HG02678 (cell line): ENCODE results near the gene P3R3URF.
A peak's percentile ranks its signal among the peaks of the same experiment; 100 is the strongest.

ENCODE experiments used
- ATAC-seq: cut with Tn5 transposase; IDR thresholded peaks from one replicate; pipeline ENCODE4 v1.9.1; 2021; ENCODE audit warnings: mild to moderate bottlenecking, moderate library complexity; ENCODE audit not compliant: unreplicated experiment

P3R3URF gene

DNA sequence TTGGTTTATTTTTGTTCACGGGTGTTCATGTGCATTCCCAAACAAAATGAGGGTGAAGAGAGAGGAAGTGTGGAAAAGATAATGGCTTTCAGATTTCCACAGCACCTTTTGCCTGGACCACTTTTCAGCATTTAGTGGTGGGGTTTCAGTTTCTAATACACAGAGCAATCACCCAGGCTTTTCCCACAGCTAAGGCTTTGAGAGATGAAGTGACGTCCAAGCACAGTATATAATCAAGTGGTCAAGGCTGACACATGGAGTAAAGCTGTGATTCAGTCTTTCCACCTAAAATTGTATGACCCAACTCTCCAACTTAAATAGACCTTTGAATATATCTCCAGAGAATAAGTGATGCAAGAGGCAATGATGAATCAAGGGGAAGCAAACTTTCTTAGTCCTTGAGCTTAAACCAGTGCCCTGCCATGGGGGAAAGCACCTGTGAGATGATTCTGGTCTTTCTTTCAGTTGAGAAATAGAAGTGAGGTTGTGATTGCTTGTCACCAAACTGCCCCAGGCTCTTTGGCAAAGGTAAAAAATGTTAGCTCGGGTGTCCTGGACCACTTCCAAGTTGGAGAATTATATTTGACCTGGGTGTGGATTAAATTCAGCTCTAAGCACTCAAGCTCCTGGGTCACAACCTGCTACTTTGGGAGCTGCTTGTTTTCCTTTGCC lies 41.5 kb downstream of the P3R3URF start:
- ATAC-seq, result no peak

DNA sequence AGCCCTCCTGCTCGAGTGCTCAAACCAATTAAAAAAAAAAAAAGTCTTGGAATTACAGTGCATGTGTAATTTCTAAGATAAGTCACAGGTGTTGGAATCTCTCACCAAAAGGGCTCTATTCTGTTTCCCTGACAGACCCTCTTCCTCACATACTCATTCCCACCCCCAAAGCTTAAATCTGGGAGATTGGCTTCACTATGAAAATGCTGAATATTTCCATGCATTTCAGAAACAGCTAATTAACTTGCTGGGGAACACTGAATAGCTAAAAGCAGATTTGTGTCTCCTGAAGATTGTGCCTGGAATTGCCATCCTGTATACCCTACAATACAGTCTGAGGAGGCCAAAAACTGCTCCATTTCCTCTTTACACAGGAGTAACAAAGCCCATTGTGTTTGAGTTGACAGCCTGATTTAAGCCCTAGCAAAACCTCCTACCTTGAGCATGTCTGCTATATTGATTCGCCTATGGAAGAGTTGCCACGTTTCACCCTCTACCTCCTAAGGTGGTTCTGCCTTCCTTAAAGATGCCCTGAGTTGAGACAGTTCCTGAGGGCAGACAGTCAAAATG lies 42.4 kb downstream of the P3R3URF start:
- ATAC-seq, result no peak

DNA sequence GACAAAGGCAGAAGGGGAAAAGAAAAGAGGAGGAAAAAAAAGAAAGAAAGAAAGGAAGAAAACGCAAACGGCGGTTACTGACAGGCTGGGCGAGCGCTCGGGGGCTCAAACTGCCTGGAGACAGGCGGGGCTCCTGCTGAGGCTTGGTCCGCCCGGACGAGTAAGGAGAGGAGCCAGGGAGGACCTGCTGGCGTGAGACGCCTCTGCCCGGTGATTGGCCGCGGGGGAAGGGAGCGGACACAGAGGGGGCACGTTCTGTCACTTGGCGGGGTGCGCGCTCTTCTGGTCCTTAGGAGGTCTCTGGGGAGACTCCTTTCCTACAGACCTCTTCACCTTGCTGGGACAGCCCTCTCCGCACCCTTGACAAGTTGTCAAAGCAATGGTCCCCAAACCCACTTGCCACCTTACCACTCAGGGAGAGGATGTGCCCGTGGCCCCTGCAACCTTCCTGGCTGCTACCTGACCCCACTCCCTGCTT lies 43.1 kb downstream of the P3R3URF start:
- ATAC-seq, result peak; percentile 56

DNA sequence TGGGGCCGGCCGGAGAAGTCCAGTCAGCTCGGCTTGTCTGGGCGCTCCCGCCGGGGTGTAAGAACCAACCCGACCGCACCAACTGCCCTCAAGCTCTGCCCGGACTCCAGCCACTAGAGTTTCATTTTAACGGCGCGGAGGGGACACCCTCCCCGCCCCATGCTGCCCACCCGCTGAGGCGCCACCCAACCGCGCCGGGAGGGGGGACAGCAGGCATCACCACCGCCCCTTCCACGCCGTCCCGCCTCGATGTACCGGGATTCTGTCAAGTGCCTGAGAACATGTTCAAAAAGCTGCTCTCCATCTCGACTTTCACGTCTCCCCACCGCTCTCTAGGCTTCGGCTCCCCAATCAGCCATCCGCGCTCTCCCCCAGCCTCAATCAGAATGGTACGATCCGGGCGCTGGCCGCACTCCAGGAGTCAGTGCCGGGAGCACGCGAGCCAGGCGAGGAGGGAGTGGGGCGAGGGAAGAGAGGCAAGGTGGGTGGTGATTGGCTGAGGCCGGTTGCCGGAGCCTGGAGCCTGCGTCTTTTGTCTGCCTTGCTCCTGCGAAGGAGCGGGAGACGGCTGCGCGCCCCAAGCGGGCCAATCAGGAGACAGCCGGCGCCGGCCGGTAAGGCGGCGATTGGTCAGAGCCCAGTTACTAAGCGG lies 43.6 kb downstream of the P3R3URF start, which contains the start of gene PIK3R3:
PIK3R3 (minus strand) TSS at position 101 of the 652 bp plus-strand sequence. CDS start 677 bp downstream, outside the sequence.
- peak; percentile 93 for ATAC-seq

DNA sequence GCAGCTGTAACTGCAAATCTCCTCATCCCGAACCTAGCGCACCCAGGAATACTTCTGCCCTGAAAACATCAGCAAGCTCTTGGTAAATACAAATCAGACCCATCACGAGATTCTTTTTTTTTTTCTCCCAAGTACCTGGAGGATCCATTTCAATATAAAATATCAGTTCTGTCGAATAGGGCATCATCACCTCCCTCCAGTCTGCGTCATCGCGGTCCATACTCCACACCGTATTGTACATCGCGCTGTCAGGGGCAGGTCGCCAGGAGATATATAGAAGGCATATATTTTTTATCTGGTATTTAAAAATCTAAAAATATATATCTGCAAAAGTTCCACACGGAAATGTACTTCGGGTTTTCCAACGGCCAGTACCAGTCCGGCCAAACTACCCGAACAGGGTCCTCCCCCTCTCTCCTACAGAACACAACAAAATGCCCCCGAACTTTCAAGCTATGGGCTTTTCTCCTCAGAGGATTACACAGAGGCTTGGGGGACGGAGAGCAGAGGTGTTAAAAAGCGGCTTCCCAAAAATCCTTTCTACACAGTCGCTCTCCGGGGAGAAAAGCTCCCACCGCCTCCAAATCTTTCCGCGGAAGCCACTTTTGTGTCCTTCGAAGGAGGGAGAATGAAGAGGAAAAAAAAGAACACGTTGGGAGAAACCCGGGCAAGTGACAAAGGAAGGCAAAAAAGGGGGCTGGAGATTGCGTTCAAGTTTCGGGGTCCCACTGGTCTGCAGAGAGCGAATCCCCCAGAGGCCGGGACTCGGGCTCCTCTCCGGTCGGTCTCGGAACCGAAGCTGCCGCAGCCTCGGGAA lies 44.4 kb downstream of the P3R3URF start:
- no peak for ATAC-seq

DNA sequence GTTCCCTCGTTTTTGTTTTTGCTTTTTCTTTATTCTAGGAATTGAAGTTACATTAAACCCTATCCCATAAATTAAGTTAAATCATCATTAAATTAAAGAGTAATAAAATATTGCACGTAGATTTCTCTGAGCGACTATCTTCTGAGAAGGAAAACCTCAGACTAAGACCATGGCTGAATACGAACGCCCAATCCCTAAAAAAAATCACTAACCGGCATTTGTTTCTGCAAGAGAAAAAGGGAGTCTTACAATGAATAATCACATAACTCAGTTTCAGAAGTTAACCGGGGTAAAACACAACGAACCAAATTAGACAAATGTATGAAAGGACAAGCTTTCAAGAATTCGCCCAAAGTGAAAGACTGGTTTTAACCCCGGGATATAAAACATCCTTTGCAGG lies 45.2 kb downstream of the P3R3URF start:
- ATAC-seq, result no peak

DNA sequence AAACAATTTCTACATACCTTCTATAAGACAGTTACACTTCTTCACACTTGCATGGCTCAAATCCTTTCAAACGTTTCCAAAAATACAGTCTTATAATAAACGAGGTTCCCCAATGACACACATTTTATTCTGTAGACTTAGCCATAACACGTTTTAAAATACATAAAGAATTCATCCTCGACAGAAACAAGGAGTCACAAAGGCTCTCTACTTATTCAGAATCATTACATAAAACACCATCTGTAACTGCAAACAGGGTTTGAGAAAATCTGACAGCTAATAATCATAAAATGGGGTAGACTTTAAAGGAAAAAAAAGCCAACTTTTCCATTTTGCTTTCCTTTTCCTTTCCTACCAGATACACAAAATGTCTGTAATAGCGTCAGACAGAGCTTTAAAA lies 45.7 kb downstream of the P3R3URF start:
- no peak for ATAC-seq

DNA sequence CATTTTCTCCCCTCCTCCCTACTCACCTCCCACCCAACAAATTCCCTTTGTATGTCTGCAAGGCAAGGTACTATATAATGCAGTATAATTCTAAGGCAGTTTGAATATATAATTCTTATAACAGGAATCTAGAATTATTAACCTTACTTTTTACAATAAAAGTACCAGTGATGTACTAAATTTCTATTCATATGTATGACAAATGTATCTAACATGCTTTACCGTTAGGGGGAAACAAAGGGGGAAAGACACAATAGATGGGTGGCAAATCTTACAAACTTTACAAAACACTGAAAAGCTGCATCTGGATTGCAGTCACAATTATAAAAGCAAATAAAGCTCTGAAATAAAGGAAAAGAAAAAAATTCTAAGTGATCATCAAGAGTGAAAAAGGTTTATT lies 46.2 kb downstream of the P3R3URF start:
- no peak for ATAC-seq

DNA sequence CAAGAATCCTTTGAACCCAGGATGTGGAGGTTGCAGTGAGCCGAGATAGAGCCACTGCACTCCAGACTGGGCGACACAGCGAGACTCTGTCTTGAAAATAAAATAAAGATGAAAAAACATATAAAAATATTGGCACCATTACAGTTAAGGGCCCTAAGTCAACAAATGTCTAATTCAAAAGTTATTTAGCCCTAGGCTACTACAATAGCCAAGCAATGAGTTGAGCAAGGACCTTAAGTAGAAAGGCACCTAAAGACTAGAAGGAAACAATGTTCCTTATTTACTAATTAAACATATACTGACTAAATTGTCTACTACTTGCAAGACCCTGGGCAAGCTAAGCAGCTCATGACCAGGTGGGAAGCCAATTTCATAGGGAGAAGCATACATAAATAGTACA lies 47.9 kb downstream of the P3R3URF start:
- ATAC-seq, result no peak
